A673 (cell line): ENCODE measurements around the gene LDB3.

Experiments
- CTCF ChIP-seq: fragments of 300-800, 200-600 bp; sonication (generic); conservative IDR thresholded peaks from 2 replicates; pipeline ENCODE4 v1.5.1; 2017; ENCODE audit warnings: low read depth, mild to moderate bottlenecking, antibody characterized with exemption, low read length, moderate library complexity, mixed read lengths
- EZH2 ChIP-seq: fragments of 200-600 bp; sonication (generic); IDR thresholded peaks from 2 replicates; pipeline ENCODE4 v1.6.1; 2017; ENCODE audit warnings: borderline replicate concordance, low read depth, mild to moderate bottlenecking, mixed read lengths, antibody characterized with exemption, low read length; ENCODE audit not compliant: poor library complexity, severe bottlenecking

GRCh38 chr10:86769991-86770390 is 101.7 kb downstream of the LDB3 start:
- TF ChIP-seq CTCF (no peak), EZH2 (no peak)
